ENCODE results near the gene ZNF593OS.

ZNF593OS gene

GRCh38 chr1:26200413-26200812 is 28.8 kb upstream of the ZNF593OS start:
- Histone ChIP-seq H3K27ac (ENCODE audit: low read depth, low read length) (no peak overlapping the region), H3K9ac (ENCODE audit: low read depth in 1 of 2, low read length in 2 of 2) (no peak overlapping the region), H3K27me3 (ENCODE audit: control insufficient read depth in 1 of 2, insufficient read depth in 2 of 2, low read length in 2 of 2) (peaks cover 0 to 6% of the 10 kb centered on the region in 2 donors), H3K4me3 (ENCODE audit: low read depth in 1 of 2, low read length in 2 of 2) (no peak overlapping the region), H3K4me1 (ENCODE audit: control insufficient read depth in 1 of 2, insufficient read depth in 2 of 2, low read length in 2 of 2) (peaks cover 0 to 5% of the 10 kb centered on the region in 2 donors), H3K9me3 (ENCODE audit: control insufficient read depth in 1 of 2, low read length in 2 of 2) (no peaks in the 10 kb centered on the region), H3K36me3 (ENCODE audit: control insufficient read depth in 1 of 2, insufficient read depth in 2 of 2, low read length in 2 of 2) (no peaks in the 10 kb centered on the region)

- Histone ChIP-seq H3K36me3 (ENCODE audit: control insufficient read depth in 1 of 2, insufficient read depth in 2 of 2, low read length in 2 of 2) (no peaks in the 10 kb centered on the region), H3K4me3 (ENCODE audit: low read depth in 1 of 2, low read length in 2 of 2) (no peak overlapping the region), H3K27me3 (ENCODE audit: control insufficient read depth in 1 of 2, insufficient read depth in 2 of 2, low read length in 2 of 2) (no peaks in the 10 kb centered on the region), H3K9me3 (ENCODE audit: control insufficient read depth in 1 of 2, low read length in 2 of 2) (no peaks in the 10 kb centered on the region), H3K27ac (ENCODE audit: low read depth, low read length) (no peak overlapping the region), H3K4me1 (ENCODE audit: control insufficient read depth in 1 of 2, insufficient read depth in 2 of 2, low read length in 2 of 2) (peaks cover 0 to 5% of the 10 kb centered on the region in 2 donors), H3K9ac (ENCODE audit: low read depth in 1 of 2, low read length in 2 of 2) (no peak overlapping the region)
Measured at GRCh38 chr1:26197813-26198212, 26.2 kb upstream of the ZNF593OS start.

GRCh38 chr1:26197301-26197700 is 25.7 kb upstream of the ZNF593OS start:
- H3K27ac ChIP-seq (ENCODE audit: low read depth, low read length), result no peak overlapping the region
- H3K4me3 ChIP-seq (ENCODE audit: low read depth in 1 of 2, low read length in 2 of 2), result no peak overlapping the region
- H3K36me3 ChIP-seq (ENCODE audit: control insufficient read depth in 1 of 2, insufficient read depth in 2 of 2, low read length in 2 of 2), result no peaks in the 10 kb centered on the region
- no peaks in the 10 kb centered on the region for H3K27me3 ChIP-seq (ENCODE audit: control insufficient read depth in 1 of 2, insufficient read depth in 2 of 2, low read length in 2 of 2)
- peaks cover 0 to 5% of the 10 kb centered on the region in 2 donors for H3K4me1 ChIP-seq (ENCODE audit: control insufficient read depth in 1 of 2, insufficient read depth in 2 of 2, low read length in 2 of 2)
- no peak overlapping the region for H3K9ac ChIP-seq (ENCODE audit: low read depth in 1 of 2, low read length in 2 of 2)
- no peaks in the 10 kb centered on the region for H3K9me3 ChIP-seq (ENCODE audit: control insufficient read depth in 1 of 2, low read length in 2 of 2)

GRCh38 chr1:26195805-26196204 is 24.2 kb upstream of the ZNF593OS start:
- H3K9ac ChIP-seq (ENCODE audit: low read depth in 1 of 2, low read length in 2 of 2), result no peak overlapping the region
- no peak overlapping the region for H3K4me3 ChIP-seq (ENCODE audit: low read depth in 1 of 2, low read length in 2 of 2)
- no peaks in the 10 kb centered on the region for H3K4me1 ChIP-seq (ENCODE audit: control insufficient read depth in 1 of 2, insufficient read depth in 2 of 2, low read length in 2 of 2)
- no peaks in the 10 kb centered on the region for H3K36me3 ChIP-seq (ENCODE audit: control insufficient read depth in 1 of 2, insufficient read depth in 2 of 2, low read length in 2 of 2)
- no peaks in the 10 kb centered on the region for H3K9me3 ChIP-seq (ENCODE audit: control insufficient read depth in 1 of 2, low read length in 2 of 2)
- no peaks in the 10 kb centered on the region for H3K27me3 ChIP-seq (ENCODE audit: control insufficient read depth in 1 of 2, insufficient read depth in 2 of 2, low read length in 2 of 2)
- no peak overlapping the region for H3K27ac ChIP-seq (ENCODE audit: low read depth, low read length)

GRCh38 chr1:26191739-26192138 is 20.1 kb upstream of the ZNF593OS start:
- no peaks in the 10 kb centered on the region for H3K4me1 ChIP-seq (ENCODE audit: control insufficient read depth in 1 of 2, insufficient read depth in 2 of 2, low read length in 2 of 2)
- no peaks in the 10 kb centered on the region for H3K9me3 ChIP-seq (ENCODE audit: control insufficient read depth in 1 of 2, low read length in 2 of 2)
- peaks cover 0 to 20% of the 10 kb centered on the region in 2 donors for H3K36me3 ChIP-seq (ENCODE audit: control insufficient read depth in 1 of 2, insufficient read depth in 2 of 2, low read length in 2 of 2)
- H3K27ac ChIP-seq (ENCODE audit: low read depth, low read length), result no peak overlapping the region
- H3K4me3 ChIP-seq (ENCODE audit: low read depth in 1 of 2, low read length in 2 of 2), result no peak overlapping the region
- no peaks in the 10 kb centered on the region for H3K27me3 ChIP-seq (ENCODE audit: control insufficient read depth in 1 of 2, insufficient read depth in 2 of 2, low read length in 2 of 2)
- no peak overlapping the region for H3K9ac ChIP-seq (ENCODE audit: low read depth in 1 of 2, low read length in 2 of 2)

GRCh38 chr1:26190373-26190987 is 18.8 kb upstream of the ZNF593OS start, which contains the start of gene CATSPER4:
Gene CATSPER4, plus strand, starts transcription at chr1:26190602. Its CDS starts 26 bp downstream, at chr1:26190628.
- Histone ChIP-seq H3K27ac (ENCODE audit: low read depth, low read length) (no peak within 1 kb of the TSS), H3K9ac (ENCODE audit: low read depth in 1 of 2, low read length in 2 of 2) (no peak within 1 kb of the TSS), H3K27me3 (ENCODE audit: control insufficient read depth in 1 of 2, insufficient read depth in 2 of 2, low read length in 2 of 2) (no peaks in the 10 kb centered on the region), H3K9me3 (ENCODE audit: control insufficient read depth in 1 of 2, low read length in 2 of 2) (no peaks in the 10 kb centered on the region), H3K4me3 (ENCODE audit: low read depth in 1 of 2, low read length in 2 of 2) (no peak within 1 kb of the TSS), H3K4me1 (ENCODE audit: control insufficient read depth in 1 of 2, insufficient read depth in 2 of 2, low read length in 2 of 2) (no peaks in the 10 kb centered on the region), H3K36me3 (ENCODE audit: control insufficient read depth in 1 of 2, insufficient read depth in 2 of 2, low read length in 2 of 2) (peaks cover 0 to 21% of the 10 kb centered on the region in 2 donors)

- H3K27me3 ChIP-seq (ENCODE audit: control insufficient read depth in 1 of 2, insufficient read depth in 2 of 2, low read length in 2 of 2), result no peaks in the 10 kb centered on the region
- no peak overlapping the region for H3K9ac ChIP-seq (ENCODE audit: low read depth in 1 of 2, low read length in 2 of 2)
- H3K27ac ChIP-seq (ENCODE audit: low read depth, low read length), result no peak overlapping the region
- H3K4me1 ChIP-seq (ENCODE audit: control insufficient read depth in 1 of 2, insufficient read depth in 2 of 2, low read length in 2 of 2), result no peaks in the 10 kb centered on the region
- H3K36me3 ChIP-seq (ENCODE audit: control insufficient read depth in 1 of 2, insufficient read depth in 2 of 2, low read length in 2 of 2), result peaks cover 0 to 24% of the 10 kb centered on the region in 2 donors
- H3K9me3 ChIP-seq (ENCODE audit: control insufficient read depth in 1 of 2, low read length in 2 of 2), result no peaks in the 10 kb centered on the region
- H3K4me3 ChIP-seq (ENCODE audit: low read depth in 1 of 2, low read length in 2 of 2), result no peak overlapping the region
Measured at GRCh38 chr1:26189751-26190275, 18.2 kb upstream of the ZNF593OS start.

GRCh38 chr1:26189331-26189730 is 17.7 kb upstream of the ZNF593OS start:
- Histone ChIP-seq H3K36me3 (ENCODE audit: control insufficient read depth in 1 of 2, insufficient read depth in 2 of 2, low read length in 2 of 2) (peaks cover 0 to 28% of the 10 kb centered on the region in 2 donors), H3K27ac (ENCODE audit: low read depth, low read length) (no peak overlapping the region)

GRCh38 chr1:26188477-26188876 is 16.8 kb upstream of the ZNF593OS start:
- Histone ChIP-seq H3K4me3 (ENCODE audit: low read depth in 1 of 2, low read length in 2 of 2) (no peak overlapping the region), H3K36me3 (ENCODE audit: control insufficient read depth in 1 of 2, insufficient read depth in 2 of 2, low read length in 2 of 2) (peaks cover 0 to 29% of the 10 kb centered on the region in 2 donors), H3K4me1 (ENCODE audit: control insufficient read depth in 1 of 2, insufficient read depth in 2 of 2, low read length in 2 of 2) (no peaks in the 10 kb centered on the region), H3K27ac (ENCODE audit: low read depth, low read length) (no peak overlapping the region), H3K27me3 (ENCODE audit: control insufficient read depth in 1 of 2, insufficient read depth in 2 of 2, low read length in 2 of 2) (no peaks in the 10 kb centered on the region), H3K9me3 (ENCODE audit: control insufficient read depth in 1 of 2, low read length in 2 of 2) (no peaks in the 10 kb centered on the region), H3K9ac (ENCODE audit: low read depth in 1 of 2, low read length in 2 of 2) (no peak overlapping the region)

More at GRCh38 chr1:26189331-26189730, 17.7 kb upstream of the ZNF593OS start:
- Histone ChIP-seq H3K27me3 (ENCODE audit: control insufficient read depth in 1 of 2, insufficient read depth in 2 of 2, low read length in 2 of 2) (no peaks in the 10 kb centered on the region), H3K9ac (ENCODE audit: low read depth in 1 of 2, low read length in 2 of 2) (no peak overlapping the region), H3K4me1 (ENCODE audit: control insufficient read depth in 1 of 2, insufficient read depth in 2 of 2, low read length in 2 of 2) (no peaks in the 10 kb centered on the region), H3K4me3 (ENCODE audit: low read depth in 1 of 2, low read length in 2 of 2) (no peak overlapping the region), H3K9me3 (ENCODE audit: control insufficient read depth in 1 of 2, low read length in 2 of 2) (no peaks in the 10 kb centered on the region)

GRCh38 chr1:26187882-26188281 is 16.2 kb upstream of the ZNF593OS start:
- Histone ChIP-seq H3K4me1 (ENCODE audit: control insufficient read depth in 1 of 2, insufficient read depth in 2 of 2, low read length in 2 of 2) (no peaks in the 10 kb centered on the region), H3K9ac (ENCODE audit: low read depth in 1 of 2, low read length in 2 of 2) (no peak overlapping the region), H3K36me3 (ENCODE audit: control insufficient read depth in 1 of 2, insufficient read depth in 2 of 2, low read length in 2 of 2) (peaks cover 0 to 34% of the 10 kb centered on the region in 2 donors), H3K27ac (ENCODE audit: low read depth, low read length) (no peak overlapping the region), H3K27me3 (ENCODE audit: control insufficient read depth in 1 of 2, insufficient read depth in 2 of 2, low read length in 2 of 2) (no peaks in the 10 kb centered on the region), H3K4me3 (ENCODE audit: low read depth in 1 of 2, low read length in 2 of 2) (no peak overlapping the region), H3K9me3 (ENCODE audit: control insufficient read depth in 1 of 2, low read length in 2 of 2) (no peaks in the 10 kb centered on the region)

Measured in duodenal mucosa (tissue), 2 donors.